CD14-positive monocyte (primary cell): ENCODE measurements around the gene MMP28. TPM values are rescaled to one million over a fixed set of nuclear protein-coding genes. Genes with fewer than 3 reads are reported as not detected.
A peak's percentile ranks its signal among the peaks of the same experiment; 100 is the strongest.

Experiments
- DNase-seq, 3 donors: peaks; one replicate each; pipeline ENCODE4 v3.0.0-alpha.2; 2011 to 2022
- H2AFZ ChIP-seq: 2 replicates; pipeline ENCODE4 v1.6.0; 2012; ENCODE audit warnings: mild to moderate bottlenecking, low read depth, low read length, inconsistent platforms; ENCODE audit not compliant: insufficient read depth, poor library complexity, severe bottlenecking
- H3K27ac ChIP-seq, 2 donors: 1 replicate in 1 of 2; 2 replicates in 1 of 2; pipeline ENCODE4 v1.5.1; 2012 to 2013; ENCODE audit warnings: low read length in 2 of 2, control low read depth in 1 of 2, inconsistent platforms in 1 of 2, low read depth in 1 of 2, mild to moderate bottlenecking in 1 of 2
- H3K27me3 ChIP-seq, 2 donors: one replicate each; pipeline versions ENCODE4 v1.6.0 to v1.6.1; 2011 to 2013; ENCODE audit warnings: low read length in 2 of 2; ENCODE audit not compliant: control insufficient read depth in 2 of 2, insufficient read depth in 2 of 2
- H3K36me3 ChIP-seq, 2 donors: replicated peaks in 1 of 2; 1 replicate in 1 of 2; 2 replicates in 1 of 2; pipeline versions ENCODE4 v1.5.1 to v1.6.1; 2012 to 2013; ENCODE audit warnings: low read length in 2 of 2, control low read depth in 1 of 2, inconsistent platforms in 1 of 2, mild to moderate bottlenecking in 1 of 2; ENCODE audit not compliant: insufficient read depth in 2 of 2, control insufficient read depth in 1 of 2
- H3K4me1 ChIP-seq, 2 donors: 1 replicate in 1 of 2; 2 replicates in 1 of 2; pipeline versions ENCODE4 v1.5.1 to v1.6.1; 2012 to 2013; ENCODE audit warnings: low read length in 2 of 2, control low read depth in 1 of 2, inconsistent platforms in 1 of 2, mild to moderate bottlenecking in 1 of 2, moderate library complexity in 1 of 2; ENCODE audit not compliant: insufficient read depth in 2 of 2, control insufficient read depth in 1 of 2
- H3K4me2 ChIP-seq: replicated peaks from 2 replicates; pipeline ENCODE3; 2012; ENCODE audit warnings: low read length, moderate library complexity, mild to moderate bottlenecking; ENCODE audit not compliant: poor library complexity, severe bottlenecking; ENCODE audit errors: extremely low read depth
- H3K4me3 ChIP-seq, 3 experiments: fragments of 200-600 bp in 1 of 3; sonication (generic) in 1 of 3; replicated peaks in 1 of 3; 1 replicate in 2 of 3; 2 replicates in 1 of 3; pipeline ENCODE4 v1.5.1; 2011 to 2013; ENCODE audit warnings: low read length in 3 of 3, mild to moderate bottlenecking in 3 of 3, control low read depth in 2 of 3, low read depth in 2 of 3, inconsistent platforms in 1 of 3, moderate library complexity in 1 of 3
- H3K79me2 ChIP-seq: 2 replicates; pipeline ENCODE4 v1.6.0; 2012; ENCODE audit warnings: mild to moderate bottlenecking, control low read depth, inconsistent platforms, low read length, moderate library complexity; ENCODE audit not compliant: insufficient read depth
- H3K9ac ChIP-seq: 2 replicates; pipeline ENCODE4 v1.6.0; 2017; ENCODE audit warnings: low read length, mild to moderate bottlenecking; ENCODE audit not compliant: insufficient read depth, poor library complexity, severe bottlenecking
- H3K9me3 ChIP-seq, 2 donors: replicated peaks in 1 of 2; 1 replicate in 1 of 2; 2 replicates in 1 of 2; pipeline versions ENCODE4 v1.5.1 to v1.6.1; 2012 to 2013; ENCODE audit warnings: low read length in 2 of 2, control low read depth in 1 of 2; ENCODE audit not compliant: control insufficient read depth in 1 of 2, insufficient read depth in 1 of 2
- H4K20me1 ChIP-seq: 2 replicates; pipeline ENCODE4 v1.6.0; 2012; ENCODE audit warnings: mild to moderate bottlenecking, low read length, control low read depth, moderate library complexity; ENCODE audit not compliant: insufficient read depth
- H3K27ac Mint-ChIP-seq, 7 donors: one replicate each; pipeline ENCODE4 v1.8.0; 2020; ENCODE audit warnings: mild to moderate bottlenecking in 7 of 7, mixed read lengths in 7 of 7, moderate library complexity in 6 of 7, inconsistent platforms in 2 of 7
- H3K27me3 Mint-ChIP-seq, 3 donors: one replicate each; pipeline ENCODE4 v1.8.0; 2021 to 2022; ENCODE audit warnings: low read depth in 3 of 3, mild to moderate bottlenecking in 3 of 3, mixed read lengths in 3 of 3, moderate library complexity in 3 of 3, inconsistent platforms in 1 of 3
- H3K36me3 Mint-ChIP-seq, 2 donors: one replicate each; pipeline ENCODE4 v1.8.0; 2020; ENCODE audit warnings: mixed read lengths in 2 of 2, inconsistent platforms in 1 of 2, mild to moderate bottlenecking in 1 of 2
- H3K4me1 Mint-ChIP-seq: one replicate; pipeline ENCODE4 v1.8.0; 2020; ENCODE audit warnings: mild to moderate bottlenecking, mixed read lengths
- H3K4me3 Mint-ChIP-seq, 2 donors: one replicate each; pipeline ENCODE4 v1.8.0; 2020; ENCODE audit warnings: mild to moderate bottlenecking in 2 of 2, mixed read lengths in 2 of 2, moderate library complexity in 1 of 2
- H3K9me3 Mint-ChIP-seq, 7 donors: one replicate each; pipeline ENCODE4 v1.8.0; 2020 to 2022; ENCODE audit warnings: mixed read lengths in 7 of 7, mild to moderate bottlenecking in 6 of 7, moderate library complexity in 6 of 7, inconsistent platforms in 2 of 7
- CTCF ChIP-seq: fragments of 200-600 bp; IDR thresholded peaks from one replicate; pipeline ENCODE4 v1.8.0; 2022; ENCODE audit warnings: antibody characterized with exemption, mild to moderate bottlenecking
- WGBS: methylation state at CpG from one replicate; pipeline ENCODE4 v1.1.5; 2013; ENCODE audit warnings: missing lambda C conversion rate; ENCODE audit not compliant: insufficient coverage; 5-methylcytosine and 5-hydroxymethylcytosine counted together
- intact Hi-C, 2 donors: fragments of 100-400 bp; cut with micrococcal nuclease; formaldehyde crosslinking; loops; one replicate each; pipeline versions ENCODE4 v1.15.0 to v1.15.1; 2023
- polyA plus RNA-seq, 3 donors: library from polyadenylated mRNA; depleted of rRNA in 1 of 3; unstranded in 2 of 3; stranded (reverse) in 1 of 3; fragments of 300-500 nt in 2 of 3; fragments of >200 nt in 1 of 3; fragmentation: Illumina TruSeq in 2 of 3; gene quantifications; 1 replicate in 2 of 3; 2 replicates in 1 of 3; pipeline ENCODE4 v1.2.3, GENCODE V29; 2012 to 2021

MMP28 gene
- polyA plus RNA-seq, 3 donors: not detected

- H3K9me3 Mint-ChIP-seq: peaks cover 0 to 2% (median 0%) of the 10 kb centered on the region in 7 donors
- no peak overlapping the region for H3K4me3 ChIP-seq
- peak overlapping the region in 1 of 2 donors; percentile 26 for H3K4me3 Mint-ChIP-seq
- no peaks in the 10 kb centered on the region for H3K9me3 ChIP-seq
- H4K20me1 ChIP-seq: no peaks in the 10 kb centered on the region
- no peaks in the 10 kb centered on the region for H3K79me2 ChIP-seq
- peaks cover 0 to 4% of the 10 kb centered on the region in 2 donors for H3K27me3 ChIP-seq
- no peak for TF ChIP-seq CTCF
- no peak overlapping the region for H3K9ac ChIP-seq
- no CpG with 5 or more reads among the region's 6 CpGs for WGBS
- no peaks in the 10 kb centered on the region for H3K36me3 Mint-ChIP-seq
- H3K27me3 Mint-ChIP-seq: peaks cover 9 to 31% (median 13%) of the 10 kb centered on the region in 3 donors
- no peaks in the 10 kb centered on the region for H3K36me3 ChIP-seq
- H3K27ac ChIP-seq: no peak overlapping the region
- peaks cover 22% of the 10 kb centered on the region for H3K4me1 Mint-ChIP-seq
- intact Hi-C loops: no loop called here
- H3K27ac Mint-ChIP-seq: no peak overlapping the region
- H3K4me1 ChIP-seq: peaks cover 17% of the 10 kb centered on the region in 2 donors
- no peak overlapping the region for H2AFZ ChIP-seq
- no peak for DNase-seq
- no peak overlapping the region for H3K4me2 ChIP-seq
Observed at GRCh38 chr17:35775583-35775982, 19.9 kb downstream of the MMP28 start.

GRCh38 chr17:35775039-35775438, 20.4 kb downstream of the MMP28 start:
- peaks cover 9 to 28% (median 11%) of the 10 kb centered on the region in 3 donors for H3K27me3 Mint-ChIP-seq
- no peak for TF ChIP-seq CTCF
- Histone ChIP-seq H3K36me3 (no peaks in the 10 kb centered on the region), H4K20me1 (no peaks in the 10 kb centered on the region), H2AFZ (no peak overlapping the region), H3K27me3 (peaks cover 0 to 4% of the 10 kb centered on the region in 2 donors), H3K4me2 (no peak overlapping the region), H3K27ac (no peak overlapping the region), H3K4me3 (no peak overlapping the region), H3K4me1 (peaks cover 17% of the 10 kb centered on the region in 2 donors), H3K9me3 (no peaks in the 10 kb centered on the region), H3K79me2 (no peaks in the 10 kb centered on the region), H3K9ac (no peak overlapping the region)
- WGBS: 84% methylated on average over 4 of the region's 5 CpGs
- DNase-seq: no peak
- no peak overlapping the region for H3K27ac Mint-ChIP-seq
- peaks cover 22% of the 10 kb centered on the region for H3K4me1 Mint-ChIP-seq
- intact Hi-C loops: no loop called here
- no peaks in the 10 kb centered on the region for H3K36me3 Mint-ChIP-seq
- H3K4me3 Mint-ChIP-seq: no peak overlapping the region
- H3K9me3 Mint-ChIP-seq: peaks cover 0 to 4% (median 0%) of the 10 kb centered on the region in 7 donors
